Dermis microvascular lymphatic vessel endothelial cell (primary cell): ENCODE data around the gene OTUD5. TPM values are rescaled to one million over a fixed set of nuclear protein-coding genes. Genes with fewer than 3 reads are reported as not detected.

Source experiments
- DNase-seq, 2 donors: peaks; one replicate each; pipeline versions ENCODE4 v3.0.0 to v3.0.0-alpha.2; 2010; ENCODE audit warnings: low read depth in 2 of 2
- total RNA-seq: library from RNA; depleted of rRNA; stranded (reverse); fragments of >200 nt; gene quantifications from 2 replicates; pipeline ENCODE4 v1.2.1, GENCODE V29; 2014

Gene OTUD5
- total RNA-seq, 1 donor from 2014 or later = 22.1 TPM

GRCh38 chrX:48937054-48937907 lies 20.1 kb downstream of the OTUD5 start:
- no peak for DNase-seq

GRCh38 chrX:48936429-48937053 lies 20.9 kb downstream of the OTUD5 start:
- no peak for DNase-seq

GRCh38 chrX:48935301-48935670 lies 22.1 kb downstream of the OTUD5 start:
- no peak for DNase-seq

GRCh38 chrX:48934581-48935300 lies 22.7 kb downstream of the OTUD5 start:
- no peak for DNase-seq

GRCh38 chrX:48933757-48934156 lies 23.6 kb downstream of the OTUD5 start:
- DNase-seq = no peak

- no peak for DNase-seq
Measured at GRCh38 chrX:48927736-48928382, 29.5 kb downstream of the OTUD5 start.

GRCh38 chrX:48927123-48927522 lies 30.3 kb downstream of the OTUD5 start:
- DNase-seq = no peak

GRCh38 chrX:48924270-48924669 lies 33.1 kb downstream of the OTUD5 start:
- no peak for DNase-seq

GRCh38 chrX:48923771-48924170 lies 33.6 kb downstream of the OTUD5 start:
- no peak for DNase-seq

GRCh38 chrX:48920718-48921104 lies 36.7 kb downstream of the OTUD5 start:
- no peak for DNase-seq

GRCh38 chrX:48919947-48920717 lies 37.3 kb downstream of the OTUD5 start:
- no peak for DNase-seq

GRCh38 chrX:48919360-48919841 lies 38.0 kb downstream of the OTUD5 start:
- peak in 1 of 2 donors; percentile 44 for DNase-seq

GRCh38 chrX:48918643-48919340 lies 38.6 kb downstream of the OTUD5 start, which contains the start of gene PIM2:
Gene PIM2 (minus strand): TSS chrX:48919024. CDS start chrX:48918834, 190 bp downstream.
- DNase-seq = peak; percentile 83 to 92

GRCh38 chrX:48918301-48918642 lies 39.1 kb downstream of the OTUD5 start:
- DNase-seq = no peak

GRCh38 chrX:48917139-48918001 lies 40.0 kb downstream of the OTUD5 start:
- peak; percentile 81 to 88 for DNase-seq

GRCh38 chrX:48914593-48915493 lies 42.6 kb downstream of the OTUD5 start:
- no peak for DNase-seq

- DNase-seq = no peak
Measured at GRCh38 chrX:48913605-48914366, 43.6 kb downstream of the OTUD5 start.
